Measurements from ENCODE around the gene AIF1. TPM values are rescaled to one million over a fixed set of nuclear protein-coding genes. Genes with fewer than 3 reads are reported as not detected.

AIF1 gene
- polyA plus RNA-seq, 3 donors, result 63.3 to 80.6 (median 78.2) TPM

DNA sequence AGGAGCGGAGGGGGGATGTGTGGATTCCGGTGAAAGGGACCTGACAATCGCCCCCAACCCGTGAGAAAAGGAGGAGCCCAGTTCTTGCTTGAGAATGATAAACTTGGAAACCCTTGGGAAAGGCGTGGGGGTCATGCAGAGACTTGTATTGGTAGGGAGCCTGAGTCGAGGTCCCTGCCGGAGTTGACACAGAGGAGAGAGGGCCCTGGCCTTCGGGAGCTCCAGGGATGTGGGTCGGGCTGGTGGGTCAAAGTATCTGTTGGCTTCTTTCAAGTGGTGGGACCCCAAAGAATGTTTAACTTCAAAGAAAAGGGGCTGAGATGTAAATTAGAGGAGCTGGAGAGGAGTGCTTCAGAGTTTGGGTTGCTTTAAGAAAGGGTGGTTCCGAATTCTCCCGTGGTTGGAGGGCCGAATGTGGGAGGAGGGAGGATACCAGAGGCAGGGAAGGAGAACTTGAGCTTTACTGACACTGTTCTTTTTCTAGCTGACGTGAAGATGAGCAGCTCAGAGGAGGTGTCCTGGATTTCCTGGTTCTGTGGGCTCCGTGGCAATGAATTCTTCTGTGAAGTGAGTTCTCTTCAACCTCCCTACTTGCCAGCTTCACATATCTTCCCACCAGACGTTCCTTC, 51.4 kb downstream of the AIF1 start:
- no peak for DNase-seq (ENCODE audit: extremely low read depth in 1 of 11, low read depth in 9 of 11, low spot score in 4 of 11)

Other genes with a start within 250 kb of the AIF1 start
- gene MICA, start 211.6 kb upstream of the AIF1 start, polyA plus RNA-seq (ENCODE audit: insufficient read length in 3 of 3), result 10 to 100 TPM in 1 of 3 donors, 1 to 10 TPM in 2; 5.7 to 10.9 (median 7.3) TPM
- gene MICB, start 117.1 kb upstream of the AIF1 start, polyA plus RNA-seq (ENCODE audit: insufficient read length in 3 of 3), result 1 to 10 TPM; 1.4 to 1.8 (median 1.5) TPM
- 10 to 100 TPM; 13.5 to 19.2 (median 17.9) TPM for gene MCCD1, start 86.3 kb upstream of the AIF1 start, polyA plus RNA-seq (ENCODE audit: insufficient read length in 3 of 3)
- gene DDX39B, start 73.2 kb upstream of the AIF1 start, polyA plus RNA-seq (ENCODE audit: insufficient read length in 3 of 3), result 100 to 1,000 TPM; 573 to 689 (median 586) TPM
- gene ATP6V1G2, start 68.6 kb upstream of the AIF1 start, polyA plus RNA-seq (ENCODE audit: insufficient read length in 3 of 3), result 10 to 100 TPM in 2 of 3 donors, 1 to 10 TPM in 1; 5.9 to 11.5 (median 11.0) TPM
- gene NFKBIL1, start 67.6 kb upstream of the AIF1 start, polyA plus RNA-seq (ENCODE audit: insufficient read length in 3 of 3), result 10 to 100 TPM; 17.0 to 28.4 (median 27.7) TPM
- gene LTA, start 42.9 kb upstream of the AIF1 start, polyA plus RNA-seq (ENCODE audit: insufficient read length in 3 of 3), result under 1 TPM; 0.26 to 0.43 (median 0.33) TPM
- under 1 TPM; 0.18 to 0.40 (median 0.24) TPM for gene TNF, start 39.7 kb upstream of the AIF1 start, polyA plus RNA-seq (ENCODE audit: insufficient read length in 3 of 3)
- 1 to 10 TPM in 2 of 3 donors, under 1 TPM in 1; 0.53 to 2.3 (median 2.2) TPM for gene LTB, start 32.8 kb upstream of the AIF1 start, polyA plus RNA-seq (ENCODE audit: insufficient read length in 3 of 3)
- 1 to 10 TPM; 4.4 to 6.5 (median 6.3) TPM for gene LST1, start 29.0 kb upstream of the AIF1 start, polyA plus RNA-seq (ENCODE audit: insufficient read length in 3 of 3)
- under 1 TPM in 2 of 3 donors, not detected in 1; 0.19 TPM for gene NCR3, start 22.2 kb upstream of the AIF1 start, polyA plus RNA-seq (ENCODE audit: insufficient read length in 3 of 3)
- 100 to 1,000 TPM; 161 to 211 (median 207) TPM for gene PRRC2A, start 5.5 kb downstream of the AIF1 start, polyA plus RNA-seq (ENCODE audit: insufficient read length in 3 of 3)
- gene BAG6, start 37.4 kb downstream of the AIF1 start, polyA plus RNA-seq (ENCODE audit: insufficient read length in 3 of 3), result 100 to 1,000 TPM; 243 to 263 (median 257) TPM
- gene APOM, start 40.7 kb downstream of the AIF1 start, polyA plus RNA-seq (ENCODE audit: insufficient read length in 3 of 3), result 100 to 1,000 TPM; 105 to 114 (median 110) TPM
- gene C6orf47, start 45.5 kb downstream of the AIF1 start, polyA plus RNA-seq (ENCODE audit: insufficient read length in 3 of 3), result 10 to 100 TPM; 17.3 to 22.9 (median 18.4) TPM
- gene GPANK1, start 49.8 kb downstream of the AIF1 start, polyA plus RNA-seq (ENCODE audit: insufficient read length in 3 of 3), result 10 to 100 TPM; 28.1 to 33.1 (median 29.9) TPM
- 100 to 1,000 TPM; 232 to 252 (median 246) TPM for gene CSNK2B, start 50.8 kb downstream of the AIF1 start, polyA plus RNA-seq (ENCODE audit: insufficient read length in 3 of 3)
- 10 to 100 TPM; 22.8 to 30.6 (median 25.3) TPM for gene LY6G5B, start 54.7 kb downstream of the AIF1 start, polyA plus RNA-seq (ENCODE audit: insufficient read length in 3 of 3)
- gene LY6G5C, start 65.8 kb downstream of the AIF1 start, polyA plus RNA-seq (ENCODE audit: insufficient read length in 3 of 3), result 1 to 10 TPM; 2.4 to 3.5 (median 3.4) TPM
- 10 to 100 TPM; 52.4 to 70.9 (median 61.6) TPM for gene ABHD16A, start 88.1 kb downstream of the AIF1 start, polyA plus RNA-seq (ENCODE audit: insufficient read length in 3 of 3)
- 1 to 10 TPM in 1 of 3 donors, under 1 TPM in 2; 0.44 to 1.2 (median 0.73) TPM for gene LY6G6F, start 91.6 kb downstream of the AIF1 start, polyA plus RNA-seq (ENCODE audit: insufficient read length in 3 of 3)
- under 1 TPM in 1 of 3 donors, not detected in 2; 0.20 TPM for gene LY6G6D, start 100.1 kb downstream of the AIF1 start, polyA plus RNA-seq (ENCODE audit: insufficient read length in 3 of 3)
- gene LY6G6C, start 106.5 kb downstream of the AIF1 start, polyA plus RNA-seq (ENCODE audit: insufficient read length in 3 of 3), result under 1 TPM in 2 of 3 donors, not detected in 1; 0.26 to 0.41 TPM
- 1 to 10 TPM; 1.6 TPM for gene MPIG6B, start 108.1 kb downstream of the AIF1 start, polyA plus RNA-seq (ENCODE audit: insufficient read length in 3 of 3)
- 100 to 1,000 TPM; 152 to 237 (median 188) TPM for gene DDAH2, start 114.1 kb downstream of the AIF1 start, polyA plus RNA-seq (ENCODE audit: insufficient read length in 3 of 3)
- gene CLIC1, start 121.3 kb downstream of the AIF1 start, polyA plus RNA-seq (ENCODE audit: insufficient read length in 3 of 3), result 100 to 1,000 TPM; 268 to 296 (median 292) TPM
- gene MSH5, start 124.8 kb downstream of the AIF1 start, polyA plus RNA-seq (ENCODE audit: insufficient read length in 3 of 3), result 10 to 100 TPM; 21.4 to 59.0 (median 22.1) TPM
- gene SAPCD1, start 147.4 kb downstream of the AIF1 start, polyA plus RNA-seq (ENCODE audit: insufficient read length in 3 of 3), result 10 to 100 TPM in 2 of 3 donors, 1 to 10 TPM in 1; 6.8 to 17.2 (median 10.0) TPM
- 10 to 100 TPM in 1 of 3 donors, 1 to 10 TPM in 2; 7.3 to 13.9 (median 8.5) TPM for gene VWA7, start 162.1 kb downstream of the AIF1 start, polyA plus RNA-seq (ENCODE audit: insufficient read length in 3 of 3)
- gene VARS1, start 180.5 kb downstream of the AIF1 start, polyA plus RNA-seq (ENCODE audit: insufficient read length in 3 of 3), result 10 to 100 TPM; 58.7 to 72.2 (median 61.2) TPM
- gene LSM2, start 191.7 kb downstream of the AIF1 start, polyA plus RNA-seq (ENCODE audit: insufficient read length in 3 of 3), result 10 to 100 TPM; 72.1 to 90.4 (median 82.4) TPM
- gene HSPA1L, start 200.0 kb downstream of the AIF1 start, polyA plus RNA-seq (ENCODE audit: insufficient read length in 3 of 3), result 1 to 10 TPM; 3.3 to 5.0 (median 4.0) TPM
- gene HSPA1A, start 200.3 kb downstream of the AIF1 start, polyA plus RNA-seq (ENCODE audit: insufficient read length in 3 of 3), result 100 to 1,000 TPM in 2 of 3 donors, 10 to 100 TPM in 1; 84.4 to 121 (median 116) TPM
- gene HSPA1B, start 212.5 kb downstream of the AIF1 start, polyA plus RNA-seq (ENCODE audit: insufficient read length in 3 of 3), result 100 to 1,000 TPM; 119 to 167 (median 142) TPM
- gene NEU1, start 247.6 kb downstream of the AIF1 start, polyA plus RNA-seq (ENCODE audit: insufficient read length in 3 of 3), result 10 to 100 TPM; 74.6 to 79.3 (median 78.1) TPM